ENCODE results near the gene CALHM4.

The CALHM4 gene

GRCh38 chr6:116542426-116542825, 11.1 kb upstream of the CALHM4 start:
- DNase-seq (no peak), ATAC-seq (no peak)

- ATAC-seq (no peak), DNase-seq (no peak)
These were observed 10.4 kb upstream of the CALHM4 start for GRCh38 chr6:116543149-116543548.

- no peak for ATAC-seq
- no peak for DNase-seq
These were observed 7.9 kb upstream of the CALHM4 start, which contains the start of gene TRAPPC3L for GRCh38 chr6:116545651-116546050. TRAPPC3L (minus strand) TSS chr6:116545684; CDS start chr6:116545514, 170 bp downstream.

- no peak for DNase-seq
These were observed 6.2 kb upstream of the CALHM4 start for GRCh38 chr6:116547358-116547757.

GRCh38 chr6:116550796-116551195, 2.8 kb upstream of the CALHM4 start:
- ATAC-seq: no peak

More at GRCh38 chr6:116547358-116547757, 6.2 kb upstream of the CALHM4 start:
- no peak for ATAC-seq

GRCh38 chr6:116556065-116556464, 2.5 kb downstream of the CALHM4 start:
- no peak for DNase-seq
- ATAC-seq: no peak

More at GRCh38 chr6:116550796-116551195, 2.8 kb upstream of the CALHM4 start:
- no peak for DNase-seq

- no peak for ATAC-seq
- DNase-seq: no peak
These were observed 3.4 kb downstream of the CALHM4 start for GRCh38 chr6:116556814-116557415.

- ATAC-seq (no peak), DNase-seq (no peak)
These were observed 4.3 kb downstream of the CALHM4 start for GRCh38 chr6:116557893-116558292.

GRCh38 chr6:116560130-116560529, 6.6 kb downstream of the CALHM4 start:
- ATAC-seq (no peak), DNase-seq (no peak)

GRCh38 chr6:116561377-116562018, 7.9 kb downstream of the CALHM4 start:
- ATAC-seq: peak; percentile 36
- peak; percentile 66 for DNase-seq

GRCh38 chr6:116562019-116562403, 8.5 kb downstream of the CALHM4 start:
- no peak for DNase-seq

GRCh38 chr6:116562614-116563013, 9.1 kb downstream of the CALHM4 start:
- DNase-seq (no peak), ATAC-seq (no peak)

More at GRCh38 chr6:116562019-116562403, 8.5 kb downstream of the CALHM4 start:
- no peak for ATAC-seq

GRCh38 chr6:116563830-116564229, 10.3 kb downstream of the CALHM4 start:
- ATAC-seq (no peak), DNase-seq (no peak)

- ATAC-seq (no peak), DNase-seq (no peak)
These were observed 10.8 kb downstream of the CALHM4 start for GRCh38 chr6:116564311-116564710.

GRCh38 chr6:116564921-116565872, 11.6 kb downstream of the CALHM4 start:
- peak; percentile 32 for DNase-seq
- ATAC-seq: peak; percentile 38

- DNase-seq: no peak
- no peak for ATAC-seq
These were observed 14.6 kb downstream of the CALHM4 start for GRCh38 chr6:116568111-116568510.

- DNase-seq (no peak), ATAC-seq (no peak)
These were observed 15.5 kb downstream of the CALHM4 start for GRCh38 chr6:116568821-116569755.

- ATAC-seq (peak; percentile 98), DNase-seq (peak; percentile 97)
These were observed 17.5 kb downstream of the CALHM4 start, which contains the start of gene RWDD1 for GRCh38 chr6:116570856-116571682. RWDD1 (plus strand) TSS chr6:116571504; CDS start chr6:116571583, 79 bp downstream.

GRCh38 chr6:116571683-116572000, 18.1 kb downstream of the CALHM4 start:
- no peak for ATAC-seq

GRCh38 chr6:116572162-116572561, 18.6 kb downstream of the CALHM4 start:
- no peak for ATAC-seq
- peak; percentile 29 for DNase-seq

More at GRCh38 chr6:116571683-116572000, 18.1 kb downstream of the CALHM4 start:
- DNase-seq: no peak

- ATAC-seq: no peak
- DNase-seq: no peak
These were observed 21.7 kb downstream of the CALHM4 start for GRCh38 chr6:116575227-116575626.

Data from stimulated activated naive CD8-positive, alpha-beta T cell treated with anti-CD3 and anti-CD28 coated beads, Interleukin-15, Interleukin-2, amounts not matched to agents 100 U/mL and 50 U/mL, for 24 hours (primary cell).